ENCODE data around the gene FAM177A1. TPM values are rescaled to one million over a fixed set of nuclear protein-coding genes. Genes with fewer than 3 reads are reported as not detected.

Gene FAM177A1
- total RNA-seq, 1 experiment from 2014 or later = 46.2 TPM

GRCh38 chr14:34997762-34998161, 48.3 kb upstream of the FAM177A1 start (continued):
- no peak for TF ChIP-seq REST (IDR thresholded peaks at IDR 0.05; ENCODE audit: low read depth)
- no peak for TF ChIP-seq CEBPB (IDR thresholded peaks at IDR 0.05; ENCODE audit: low read depth)
- TF ChIP-seq ZFX (IDR thresholded peaks at IDR 0.05) = no peak
- no peak for TF ChIP-seq SP1 (IDR thresholded peaks at IDR 0.05; ENCODE audit: low read depth)
- no peak for TF ChIP-seq POLR2AphosphoS5 (IDR thresholded peaks at IDR 0.05; ENCODE audit: low read depth, low read length)
- no peak for TF ChIP-seq POLR2A (IDR thresholded peaks at IDR 0.05; ENCODE audit: borderline replicate concordance, extremely low read depth, insufficient read depth, insufficient read length)

DNA sequence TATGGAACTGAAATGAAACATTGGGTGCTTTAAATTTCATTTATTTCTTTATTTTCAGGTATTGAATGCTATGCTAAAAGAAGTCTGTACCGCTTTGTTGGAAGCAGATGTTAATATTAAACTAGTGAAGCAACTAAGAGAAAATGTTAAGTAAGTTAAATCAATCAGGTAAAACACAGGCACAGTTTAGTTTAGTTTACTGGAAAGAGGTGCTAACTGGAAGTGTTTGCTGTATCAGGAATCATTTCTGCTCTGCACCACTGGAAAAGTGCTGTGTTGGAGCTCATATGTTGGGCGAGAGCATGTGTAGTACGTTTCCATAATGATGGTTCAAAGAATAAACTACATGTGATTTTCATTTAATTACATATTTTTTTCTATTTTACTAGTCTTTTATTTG, 46.6 kb upstream of the FAM177A1 start:
- DNase-seq (ENCODE audit: low read depth, low spot score) = no peak
- POLR2A ChIA-PET = no interaction called here
- H3K79me2 ChIP-seq (ENCODE audit: insufficient read depth, low read length) = peaks cover 17% of the 10 kb centered on the region
- H3K27me3 ChIP-seq (ENCODE audit: insufficient read depth, low read length) = no peaks in the 10 kb centered on the region
- no peak overlapping the region for H3K4me3 ChIP-seq (replicated peaks in 1 of 2; ENCODE audit: low read depth in 1 of 2, low read length in 2 of 2)
- ATAC-seq = no peak
- TF ChIP-seq TCF7L2 (IDR thresholded peaks at IDR 0.05; ENCODE audit: borderline replicate concordance, extremely low read depth, insufficient read depth, insufficient read length) (no peak), ZBTB33 (IDR thresholded peaks at IDR 0.05; ENCODE audit: extremely low read depth, insufficient replicate concordance, low read length) (no peak)
- no peak overlapping the region for H3K9ac ChIP-seq (ENCODE audit: low read length)
- no peaks in the 10 kb centered on the region for H3K9me3 ChIP-seq (ENCODE audit: control insufficient read depth in 1 of 2, insufficient read depth in 1 of 2, low read depth in 1 of 2, low read length in 2 of 2)
- no peaks in the 10 kb centered on the region for H4K20me1 ChIP-seq (ENCODE audit: insufficient read depth)
- no peaks in the 10 kb centered on the region for H3K4me1 ChIP-seq (ENCODE audit: control insufficient read depth in 1 of 2, insufficient read depth in 2 of 2, low read length in 2 of 2)
- CTCF ChIA-PET = no interaction called here
- H2AFZ ChIP-seq (ENCODE audit: low read depth, low read length, poor library complexity, severe bottlenecking) = no peak overlapping the region
- H3K27ac ChIP-seq (ENCODE audit: low read depth, low read length) = no peak overlapping the region
- peaks cover 2 to 11% of the 10 kb centered on the region in 2 experiments; a peak in 1 of 4 replicates for H3K36me3 ChIP-seq (ENCODE audit: control insufficient read depth in 1 of 2, insufficient read depth in 2 of 2, low read length in 2 of 2)
- H3K9me2 ChIP-seq (ENCODE audit: insufficient read depth) = no peaks in the 10 kb centered on the region
- H3K4me2 ChIP-seq (ENCODE audit: low read length) = no peak overlapping the region
- intact Hi-C loops (cut with micrococcal nuclease) = no loop called here
- RAD21 ChIA-PET (ENCODE audit: low non-redundant PET in 1 of 2, low total read pairs in 2 of 2, uncharacterized antibody in 2 of 2, unreplicated experiment in 2 of 2) = no interaction called here
- no TSS peak for BruUV-seq (replicated peaks)
